ENCODE results near the gene PLEKHH1. TPM values are rescaled to one million over a fixed set of nuclear protein-coding genes. Genes with fewer than 3 reads are reported as not detected.
"Not testable (repeated sequence)": the region's sequence is repeated elsewhere in the genome, so short reads cannot be mapped to it uniquely, and the experiment has no call there.

Gene PLEKHH1
- total RNA-seq, 1 donor from 2014 or later: 46.3 TPM

- DNase-seq (ENCODE audit: low spot score): no peak
These were observed 2.8 kb upstream of the PLEKHH1 start for GRCh38 chr14:67529947-67530935.

DNA sequence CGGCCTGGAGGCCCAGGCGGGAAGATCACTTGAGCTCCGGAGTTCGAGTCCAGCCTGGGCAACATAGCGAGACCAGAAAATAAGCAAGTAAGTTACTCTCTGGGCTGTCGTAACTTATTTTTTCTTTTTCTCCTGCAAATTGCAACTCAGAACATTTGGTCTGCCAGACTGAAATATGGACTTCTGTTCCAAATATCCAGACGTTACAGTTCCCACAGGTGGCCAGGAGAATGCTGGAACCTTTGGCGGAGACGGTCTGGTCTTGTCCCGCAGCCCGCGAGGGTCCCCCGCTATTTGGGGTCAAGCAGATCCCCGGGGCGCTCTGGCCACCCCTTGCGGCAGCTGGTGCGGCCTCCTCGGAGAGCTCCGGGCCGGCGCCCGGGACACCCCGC lies 488 bp upstream of the PLEKHH1 start:
- no peak for DNase-seq (ENCODE audit: low spot score)

DNA sequence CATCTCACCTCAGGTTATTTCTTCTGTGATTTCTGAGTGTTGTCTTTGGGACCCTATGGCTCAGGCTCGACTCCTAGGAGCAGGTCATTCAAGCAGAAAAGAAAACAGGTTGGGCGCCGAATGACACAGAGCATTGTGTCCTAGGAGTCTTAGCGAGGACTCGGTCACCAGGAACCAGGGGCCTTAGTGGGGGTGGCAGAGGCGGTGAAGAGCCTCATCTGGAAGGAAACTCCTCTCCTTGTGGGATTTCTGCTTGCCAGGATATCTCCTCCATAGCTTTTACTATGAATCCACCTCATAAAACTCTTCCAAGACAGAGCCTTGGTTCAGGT lies 630 bp downstream of the PLEKHH1 start:
- DNase-seq (ENCODE audit: low spot score): no peak

- no peak for DNase-seq (ENCODE audit: low spot score)
These were observed 3.0 kb downstream of the PLEKHH1 start for GRCh38 chr14:67536087-67536486.

- DNase-seq (ENCODE audit: low spot score): no peak
These were observed 4.6 kb downstream of the PLEKHH1 start for GRCh38 chr14:67537736-67538135.

DNA sequence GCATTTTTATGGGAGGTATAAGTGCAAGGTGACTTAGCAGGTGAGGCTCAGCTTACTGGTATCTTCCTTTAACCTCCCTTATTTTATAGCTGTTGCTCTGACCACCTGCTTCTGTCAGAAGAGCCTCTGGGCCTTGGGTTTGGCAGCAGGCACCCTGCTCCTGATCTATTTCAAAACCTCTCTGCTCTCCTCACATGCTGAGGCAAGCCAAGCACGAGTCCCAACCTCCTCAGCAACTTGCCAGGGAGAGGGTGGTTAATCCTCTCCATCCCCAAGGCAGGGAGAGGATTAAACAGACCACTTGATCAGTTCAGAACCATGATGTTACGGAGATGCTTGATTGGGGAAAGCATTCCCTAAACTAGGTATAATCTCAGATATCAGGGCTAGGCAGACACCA lies 5.4 kb downstream of the PLEKHH1 start:
- no peak for DNase-seq (ENCODE audit: low spot score)

- no peak for DNase-seq (ENCODE audit: low spot score)
These were observed 6.0 kb downstream of the PLEKHH1 start for GRCh38 chr14:67539116-67539515.

DNA sequence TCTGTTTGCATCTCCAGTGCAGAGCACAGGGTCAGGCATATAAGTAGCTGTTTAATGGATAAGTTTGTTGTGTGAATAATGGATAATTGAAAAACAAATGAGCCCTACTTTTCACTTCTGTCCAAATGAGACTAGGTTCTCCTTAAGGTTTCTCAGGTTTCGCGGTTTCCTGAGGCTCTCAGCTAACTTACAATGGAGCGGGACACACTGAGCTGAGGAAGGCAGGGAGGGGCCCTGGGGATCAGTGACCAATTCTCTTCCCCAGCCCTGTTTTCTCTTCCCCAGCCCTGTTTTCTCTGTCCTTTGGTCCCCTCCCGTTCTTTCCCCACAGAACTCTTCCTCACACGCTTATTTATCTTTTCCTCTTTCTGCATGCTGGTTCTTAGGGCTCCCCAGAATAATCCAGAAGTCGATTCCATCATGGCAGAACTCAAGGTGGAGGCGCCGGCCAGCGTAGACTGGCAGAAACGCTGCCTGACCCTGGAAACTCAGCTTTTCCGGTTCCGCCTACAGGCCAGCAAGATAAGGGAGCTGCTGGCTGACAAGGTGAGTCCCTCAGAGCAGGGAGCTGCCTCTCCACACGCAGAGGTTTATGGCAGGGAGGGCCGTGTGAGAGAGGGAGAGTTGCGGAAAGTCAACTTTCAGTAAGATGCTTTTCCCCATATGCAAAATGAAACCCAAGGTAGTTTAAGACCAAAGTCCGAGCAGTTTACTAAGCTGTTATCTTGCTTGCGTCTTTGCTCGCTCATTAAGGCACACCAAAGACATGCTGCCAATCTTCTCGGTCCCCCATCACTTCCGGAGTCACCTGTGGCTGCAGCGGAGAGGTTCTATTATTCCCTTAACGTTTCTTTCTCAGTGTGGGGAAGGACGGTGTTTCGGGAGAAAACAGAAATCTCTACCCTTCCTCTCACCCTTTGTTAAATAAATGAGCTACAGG lies 8.6 kb downstream of the PLEKHH1 start:
- no peak for DNase-seq (ENCODE audit: low spot score)

GRCh38 chr14:67542620-67543019 lies 9.5 kb downstream of the PLEKHH1 start:
- not testable (repeated sequence) for DNase-seq (ENCODE audit: low spot score)

DNA sequence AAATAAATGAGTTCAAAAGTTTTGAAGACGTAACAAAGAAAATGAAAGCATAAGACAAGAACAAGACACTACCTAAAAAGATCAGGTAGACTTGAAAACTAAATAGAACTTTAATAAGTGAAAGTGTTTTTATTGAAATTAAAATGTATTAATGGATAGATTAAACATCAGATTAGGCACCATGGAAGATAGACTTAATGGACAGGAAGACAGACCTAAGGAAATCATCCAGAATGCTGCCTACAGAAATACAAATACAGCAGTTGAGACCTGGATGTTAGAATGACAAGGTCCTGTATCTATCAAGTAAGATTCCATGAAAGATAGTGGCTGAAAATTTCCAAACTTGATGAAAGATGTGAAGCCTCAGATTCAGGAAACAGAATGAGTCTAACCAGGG lies 11.5 kb downstream of the PLEKHH1 start:
- no peak for DNase-seq (ENCODE audit: low spot score)

GRCh38 chr14:67547224-67547780 lies 14.2 kb downstream of the PLEKHH1 start:
- DNase-seq (ENCODE audit: low spot score): no peak

DNA sequence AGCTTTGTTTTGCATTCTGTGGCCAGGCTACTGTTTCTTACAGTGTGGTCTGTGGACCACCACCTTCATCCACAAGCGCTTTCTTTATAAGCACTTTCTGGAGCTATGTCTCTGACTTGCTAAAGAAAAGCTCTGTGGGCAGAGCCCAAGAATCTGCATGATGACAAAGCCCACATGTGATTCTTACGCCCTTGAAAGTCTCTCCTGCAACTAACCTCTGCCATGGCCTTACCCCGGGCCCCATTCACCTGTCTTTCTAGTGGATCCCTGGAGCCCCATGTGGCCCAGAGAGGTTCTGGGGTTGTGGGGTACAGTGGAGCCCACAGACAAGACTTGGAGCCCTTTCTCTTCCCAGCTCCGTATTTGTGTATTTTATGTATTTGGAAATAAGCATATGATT lies 16.6 kb downstream of the PLEKHH1 start:
- DNase-seq (ENCODE audit: low spot score): no peak

DNA sequence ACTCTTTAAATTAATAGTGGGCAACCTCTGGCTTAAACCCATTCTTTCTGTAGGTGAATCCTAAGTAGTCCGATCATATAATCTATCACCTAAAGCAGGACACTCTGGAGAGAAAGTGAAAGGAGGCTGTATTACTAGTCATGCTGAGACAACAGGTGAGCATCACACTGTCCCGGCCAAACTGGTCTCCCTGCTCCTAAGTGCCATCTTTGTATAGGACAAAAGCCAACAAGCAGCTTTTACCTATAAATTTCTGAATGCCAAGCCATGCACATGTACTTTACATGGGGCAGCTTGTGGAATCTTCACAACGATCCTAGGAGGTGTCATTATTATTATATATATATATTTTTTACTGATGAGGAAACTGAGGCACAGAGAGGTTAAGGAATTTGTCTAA lies 18.0 kb downstream of the PLEKHH1 start:
- DNase-seq (ENCODE audit: low spot score): no peak

DNA sequence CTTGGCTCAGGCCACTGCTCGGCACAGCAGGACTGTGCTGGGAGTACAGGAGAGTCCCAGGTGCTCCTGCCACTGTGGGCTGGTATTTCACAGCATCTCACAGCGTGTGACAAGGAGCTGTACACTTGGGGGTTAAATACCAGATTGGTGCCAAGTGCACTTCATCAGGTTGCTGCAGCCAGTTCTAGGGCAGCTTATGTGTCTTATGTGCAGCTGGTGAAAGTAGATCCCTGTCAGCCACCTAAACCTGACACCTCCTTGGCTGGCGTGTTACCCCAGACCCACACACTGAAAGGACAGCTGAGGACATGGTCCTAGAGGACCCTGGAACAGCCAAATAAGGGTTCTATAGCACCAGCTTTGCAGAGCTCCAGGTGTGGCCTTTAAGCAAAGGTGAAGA lies 18.9 kb downstream of the PLEKHH1 start:
- DNase-seq (ENCODE audit: low spot score): no peak

- DNase-seq (ENCODE audit: low spot score): no peak
These were observed 20.5 kb downstream of the PLEKHH1 start for GRCh38 chr14:67553547-67553946.

DNA sequence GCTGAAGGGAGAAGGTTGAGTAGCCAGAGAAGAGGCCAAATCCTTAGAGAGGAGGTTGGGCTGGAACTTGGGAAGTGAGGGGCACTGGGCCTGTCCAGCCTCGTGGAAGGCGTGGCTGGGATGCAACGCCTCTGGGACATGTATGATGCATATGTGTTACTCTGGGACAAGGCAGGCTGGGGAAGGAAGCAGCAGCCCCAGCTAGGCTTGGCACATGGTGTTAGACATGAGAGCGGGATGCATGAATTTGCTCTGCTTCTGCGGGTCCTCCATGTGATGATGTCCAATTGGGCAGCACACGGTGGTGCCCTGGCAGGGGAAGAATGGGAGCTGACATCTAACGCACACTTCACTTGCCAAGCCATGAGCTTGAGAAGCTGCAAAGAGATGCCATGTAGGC lies 21.3 kb downstream of the PLEKHH1 start:
- no peak for DNase-seq (ENCODE audit: low spot score)

GRCh38 chr14:67555518-67556090 lies 22.5 kb downstream of the PLEKHH1 start:
- DNase-seq (ENCODE audit: low spot score): no peak

DNA sequence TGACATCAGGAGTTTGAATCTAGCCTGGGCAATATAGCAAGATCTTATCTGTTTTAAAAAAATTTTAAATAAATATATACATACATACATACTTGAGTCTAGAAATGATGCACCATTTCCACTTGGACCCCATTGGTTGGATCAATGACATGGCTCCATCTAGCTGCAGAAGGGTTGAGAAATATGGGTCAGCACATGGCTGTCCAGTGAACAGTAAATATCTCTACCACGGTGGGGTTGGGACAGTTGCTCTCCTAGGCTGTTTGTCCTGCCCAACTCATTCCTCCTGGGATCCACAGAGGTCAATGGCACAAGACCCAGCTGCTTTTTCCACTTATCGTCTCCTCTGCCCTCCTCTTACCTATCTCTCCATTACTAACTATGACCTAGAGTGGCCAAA lies 23.6 kb downstream of the PLEKHH1 start:
- DNase-seq (ENCODE audit: low spot score): no peak

DNA sequence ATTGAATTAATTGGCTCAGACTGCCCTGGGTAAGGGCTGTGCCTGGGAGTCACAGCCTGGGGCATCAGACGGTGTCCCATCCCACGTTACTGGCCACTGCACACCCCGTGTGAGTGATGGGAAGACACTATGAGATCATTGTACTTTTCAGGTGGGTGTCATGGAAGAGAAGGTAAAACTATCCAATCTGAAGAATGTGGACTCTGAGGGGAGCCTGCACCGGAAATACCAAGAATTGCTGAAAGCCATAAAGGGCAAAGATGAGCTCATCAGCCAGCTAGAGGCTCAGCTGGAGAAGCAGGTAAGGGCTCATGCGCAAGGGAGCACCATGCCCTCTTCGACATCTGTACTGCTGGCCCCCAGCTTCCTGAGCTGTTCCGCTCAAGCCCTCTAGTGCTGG lies 24.0 kb downstream of the PLEKHH1 start:
- no peak for DNase-seq (ENCODE audit: low spot score)

DNA sequence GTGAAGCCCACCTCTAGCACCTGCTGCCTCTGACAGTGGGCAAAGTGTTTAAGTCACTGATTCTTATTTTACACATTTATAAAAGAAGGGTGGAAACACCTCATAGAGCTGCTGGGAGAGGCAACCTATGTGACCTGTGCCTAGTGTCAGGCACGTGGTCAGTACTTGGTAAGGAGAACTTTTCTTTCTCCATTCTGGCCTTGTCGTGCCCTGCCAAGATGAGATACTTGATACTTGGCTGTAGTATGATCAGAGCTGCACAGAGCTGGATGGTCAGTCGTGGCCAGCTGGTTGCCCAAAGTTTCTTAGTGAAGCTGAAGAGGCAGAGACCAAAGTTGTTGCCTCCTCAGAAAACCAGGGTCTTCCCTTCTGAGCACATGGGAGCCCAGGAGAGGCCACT lies 24.6 kb downstream of the PLEKHH1 start:
- no peak for DNase-seq (ENCODE audit: low spot score)

- no peak for DNase-seq (ENCODE audit: low spot score)
These were observed 26.5 kb downstream of the PLEKHH1 start for GRCh38 chr14:67559639-67560038.

Measured in ureter (tissue), 1 donor.